Activated CD4-positive, alpha-beta T cell treated with anti-CD3 and anti-CD28 coated beads, Interleukin-2, amount 50 U/mL, for 1 hour (primary cell): ENCODE results near the gene PRKCH.

Experiments used
- DNase-seq: peaks from one replicate; pipeline ENCODE4 v3.0.0-alpha.2; 2020

The PRKCH gene

GRCh38 chr14:61434311-61434710 is 112.9 kb downstream of the PRKCH start:
- DNase-seq: no peak

GRCh38 chr14:61435563-61436337 is 114.4 kb downstream of the PRKCH start:
- DNase-seq: no peak

- no peak for DNase-seq
Measured at GRCh38 chr14:61437381-61437780, 116.0 kb downstream of the PRKCH start.

DNA sequence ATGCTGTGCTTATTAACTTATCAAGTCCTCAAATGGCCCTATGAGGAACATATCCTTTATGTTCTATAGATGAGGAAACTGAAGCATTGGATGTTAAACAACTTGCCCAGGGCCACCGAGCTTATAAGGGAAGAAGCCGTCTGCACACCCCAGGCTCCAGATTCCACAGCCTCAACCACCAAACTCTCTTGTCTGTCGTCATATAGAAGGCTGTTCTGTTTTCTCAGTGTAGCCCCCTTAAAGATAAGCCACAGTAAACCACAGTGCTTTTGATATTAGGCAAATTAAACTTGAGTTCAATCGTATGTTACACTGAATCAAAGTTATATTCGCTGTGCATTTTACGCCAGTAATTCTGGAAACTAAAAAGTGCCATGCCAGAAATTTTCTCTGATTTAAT is 116.7 kb downstream of the PRKCH start:
- DNase-seq: no peak

- DNase-seq: no peak
Measured at GRCh38 chr14:61438497-61438859, 117.1 kb downstream of the PRKCH start.

DNA sequence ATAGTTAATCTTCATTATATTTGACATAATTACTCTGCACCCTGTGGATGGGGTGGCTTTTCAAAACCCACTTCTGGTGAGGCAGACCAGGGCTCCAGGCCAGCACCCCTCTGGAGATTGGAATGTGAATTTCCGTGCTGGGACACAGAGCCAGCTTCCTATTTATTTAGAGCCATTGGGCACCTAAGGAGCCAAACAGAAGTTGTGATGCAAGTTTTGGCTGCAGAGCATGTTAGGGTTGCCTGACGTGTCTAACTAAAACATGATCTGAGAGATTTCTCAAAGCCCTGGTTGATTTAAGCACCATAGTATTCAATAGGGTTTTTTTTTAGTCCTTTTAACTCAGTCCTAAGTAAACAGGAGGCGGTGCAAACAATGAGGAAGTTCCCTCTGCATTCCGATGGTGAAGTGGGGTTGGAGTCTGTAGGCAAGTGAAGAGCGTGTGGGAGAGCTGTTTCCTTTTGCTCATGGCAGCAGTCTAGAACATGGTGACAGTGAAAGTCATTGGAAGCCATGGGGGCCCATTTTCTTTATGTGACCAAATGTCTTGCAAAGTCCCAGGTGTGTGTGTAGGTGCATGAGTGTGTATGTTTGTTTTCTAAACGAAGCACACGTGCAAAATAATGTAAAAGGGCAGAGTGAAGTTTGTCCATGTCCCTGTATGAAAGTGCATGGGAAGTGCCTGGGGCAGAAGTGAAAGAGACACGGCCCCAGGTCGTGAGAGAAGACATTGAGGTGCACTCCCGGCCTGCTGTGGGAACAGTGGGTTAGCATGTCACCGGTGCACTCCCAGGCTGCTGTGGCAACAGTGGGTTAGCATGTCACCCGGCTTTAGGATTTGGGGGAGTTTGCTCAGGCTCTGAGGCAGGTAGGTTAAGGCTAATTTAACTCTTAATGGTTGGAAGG is 117.7 kb downstream of the PRKCH start:
- peak; percentile 34 for DNase-seq

DNA sequence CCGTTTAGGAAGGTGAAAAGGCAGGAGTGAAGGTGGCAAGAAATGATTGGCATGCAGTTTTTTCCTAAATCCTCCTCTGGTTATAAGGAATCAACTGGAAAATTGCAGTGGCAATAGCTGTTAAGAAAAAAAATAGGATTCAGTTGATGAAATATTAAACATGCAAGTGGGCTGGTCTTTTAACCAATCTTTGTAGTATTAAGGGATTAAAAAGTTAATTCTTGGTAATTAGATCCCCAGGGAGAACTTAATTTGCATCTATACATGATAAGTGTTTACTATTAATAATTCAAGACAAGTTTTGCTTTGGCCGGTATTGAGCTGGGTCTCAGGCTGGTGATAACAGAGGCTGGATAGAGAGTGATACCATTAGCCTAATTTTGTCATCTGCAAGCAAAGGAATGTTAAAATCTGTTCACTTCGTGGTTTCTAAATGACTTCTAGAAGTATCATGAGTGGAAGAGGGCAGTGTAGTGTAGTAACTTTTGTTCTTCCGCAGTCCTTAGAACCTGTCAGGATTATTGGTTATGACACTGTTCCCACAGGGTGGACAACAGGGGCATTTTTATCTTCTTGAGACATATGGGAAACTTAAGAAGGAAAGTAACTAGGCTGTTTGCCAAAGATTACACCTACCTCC is 118.5 kb downstream of the PRKCH start:
- DNase-seq: no peak

DNA sequence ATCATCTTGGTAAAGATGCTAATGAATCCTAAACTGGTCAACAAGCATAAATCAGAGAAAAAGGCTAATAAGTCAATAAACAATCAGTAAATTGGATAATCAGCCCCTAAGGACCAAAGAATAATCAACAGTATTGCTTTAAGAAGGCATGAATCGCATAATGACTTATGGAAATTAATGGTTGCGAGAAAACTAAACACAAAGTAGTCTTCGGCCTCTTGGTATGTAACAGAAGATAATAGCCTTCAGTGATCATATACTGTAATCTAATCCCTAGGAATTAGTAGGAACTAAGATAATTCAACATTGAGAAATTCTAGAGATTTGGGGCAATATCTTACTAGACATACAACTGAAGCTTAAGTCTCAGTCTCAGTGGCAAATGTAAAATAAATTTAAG is 122.1 kb downstream of the PRKCH start:
- DNase-seq: no peak

DNA sequence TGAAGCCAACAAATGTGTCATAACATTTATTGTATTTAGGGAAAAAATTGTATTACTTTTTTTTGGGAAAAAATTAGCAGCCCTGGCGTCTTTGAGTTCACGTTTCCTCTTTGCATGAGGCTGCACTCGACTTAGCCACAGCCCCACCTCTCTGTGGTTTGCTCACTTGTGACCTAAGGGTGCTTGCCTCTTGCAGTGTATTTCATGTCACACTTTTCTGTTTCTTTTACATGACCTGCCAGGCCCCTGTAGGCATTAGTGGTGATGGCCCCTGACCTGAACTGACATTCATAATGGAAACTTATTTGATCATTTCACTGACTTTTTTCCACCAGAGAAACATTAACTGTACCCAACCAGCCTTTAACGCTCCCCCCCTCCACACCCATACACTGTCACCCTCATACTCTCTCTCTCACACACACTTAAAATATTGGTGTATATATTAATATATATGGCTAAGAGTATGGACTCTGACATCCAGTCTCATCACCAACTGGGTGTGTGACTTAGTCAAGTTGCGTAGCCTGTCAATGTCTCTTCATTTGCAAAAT is 122.9 kb downstream of the PRKCH start:
- DNase-seq: peak; percentile 57

GRCh38 chr14:61451491-61451890 is 130.1 kb downstream of the PRKCH start:
- DNase-seq: no peak

GRCh38 chr14:61451891-61452400 is 130.6 kb downstream of the PRKCH start:
- DNase-seq: no peak

DNA sequence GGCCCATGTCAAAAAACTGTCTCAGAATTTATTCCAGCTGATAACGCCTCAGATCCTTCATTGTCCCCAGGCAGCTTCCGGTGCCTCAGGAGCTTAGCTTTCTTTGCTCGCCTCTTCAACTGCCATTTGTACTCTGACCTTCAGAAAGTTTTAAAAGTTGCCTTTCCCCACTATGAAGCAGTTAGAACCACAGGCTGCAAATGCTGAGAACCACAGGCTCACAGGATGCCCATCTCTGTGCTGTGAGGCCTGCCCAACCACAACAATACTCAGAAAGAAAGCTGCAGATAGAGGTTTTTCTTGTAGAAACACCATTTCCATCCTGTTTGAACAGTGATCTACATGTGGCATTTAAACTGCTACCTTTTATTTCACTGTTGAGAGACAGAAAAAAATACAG is 131.1 kb downstream of the PRKCH start:
- DNase-seq: peak; percentile 47

GRCh38 chr14:61453103-61453767 is 131.9 kb downstream of the PRKCH start:
- no peak for DNase-seq

GRCh38 chr14:61454545-61454944 is 133.2 kb downstream of the PRKCH start:
- no peak for DNase-seq

DNA sequence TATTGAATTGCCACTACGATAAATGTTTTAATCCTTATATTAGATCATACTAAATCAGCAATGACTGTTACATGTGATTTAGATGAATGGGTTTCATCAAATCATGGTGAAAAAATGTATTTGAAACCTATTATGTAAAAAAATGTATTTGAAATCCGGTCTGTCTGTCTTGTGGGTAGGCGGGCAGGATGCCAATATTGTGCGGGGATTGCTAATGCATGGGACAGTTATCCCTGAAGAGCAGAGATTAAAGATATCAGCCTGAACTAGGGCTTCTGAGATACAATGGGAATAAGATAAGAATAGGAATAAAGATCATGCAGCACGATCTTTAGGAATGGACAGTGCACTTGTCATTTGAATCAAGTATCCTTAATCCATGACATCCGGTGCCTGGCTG is 134.0 kb downstream of the PRKCH start:
- no peak for DNase-seq

- peak; percentile 85 for DNase-seq
Measured at GRCh38 chr14:61456720-61457119, 135.3 kb downstream of the PRKCH start.

GRCh38 chr14:61458766-61459165 is 137.4 kb downstream of the PRKCH start:
- DNase-seq: no peak

DNA sequence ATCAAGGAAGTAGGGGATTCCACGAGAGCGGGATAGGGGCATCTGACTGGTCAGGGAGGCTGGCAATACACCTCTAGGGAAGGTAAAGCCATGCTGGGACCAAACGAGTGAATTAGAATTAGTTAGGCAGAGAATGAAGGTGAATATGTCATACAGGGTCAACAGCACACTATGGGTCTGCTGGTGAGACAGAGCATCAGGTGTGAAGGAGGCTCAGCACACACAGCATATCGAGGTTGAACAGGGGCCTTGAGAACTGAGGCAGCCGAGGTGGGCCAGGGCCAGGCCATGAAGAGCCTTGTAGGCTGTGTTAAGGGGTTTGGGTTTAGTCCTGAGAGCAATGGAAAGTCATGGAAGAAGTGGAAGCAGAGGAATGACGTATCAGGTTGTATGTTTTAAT is 137.8 kb downstream of the PRKCH start:
- no peak for DNase-seq

- no peak for DNase-seq
Measured at GRCh38 chr14:61460063-61460462, 138.7 kb downstream of the PRKCH start.

GRCh38 chr14:61460718-61461611 is 139.6 kb downstream of the PRKCH start:
- peak; percentile 45 for DNase-seq

GRCh38 chr14:61461808-61462275 is 140.5 kb downstream of the PRKCH start:
- no peak for DNase-seq
